GM12801 (cell line): ENCODE data around the gene HOXD10.

Source experiments
- TF ChIP-seq, protein P1 (sequence below): IDR thresholded peaks from one replicate; pipeline ENCODE4 v1.5.1; 2011; ENCODE audit warnings: control low read depth; ENCODE audit not compliant: insufficient read length; ENCODE audit errors: extremely low read depth

The HOXD10 gene

DNA sequence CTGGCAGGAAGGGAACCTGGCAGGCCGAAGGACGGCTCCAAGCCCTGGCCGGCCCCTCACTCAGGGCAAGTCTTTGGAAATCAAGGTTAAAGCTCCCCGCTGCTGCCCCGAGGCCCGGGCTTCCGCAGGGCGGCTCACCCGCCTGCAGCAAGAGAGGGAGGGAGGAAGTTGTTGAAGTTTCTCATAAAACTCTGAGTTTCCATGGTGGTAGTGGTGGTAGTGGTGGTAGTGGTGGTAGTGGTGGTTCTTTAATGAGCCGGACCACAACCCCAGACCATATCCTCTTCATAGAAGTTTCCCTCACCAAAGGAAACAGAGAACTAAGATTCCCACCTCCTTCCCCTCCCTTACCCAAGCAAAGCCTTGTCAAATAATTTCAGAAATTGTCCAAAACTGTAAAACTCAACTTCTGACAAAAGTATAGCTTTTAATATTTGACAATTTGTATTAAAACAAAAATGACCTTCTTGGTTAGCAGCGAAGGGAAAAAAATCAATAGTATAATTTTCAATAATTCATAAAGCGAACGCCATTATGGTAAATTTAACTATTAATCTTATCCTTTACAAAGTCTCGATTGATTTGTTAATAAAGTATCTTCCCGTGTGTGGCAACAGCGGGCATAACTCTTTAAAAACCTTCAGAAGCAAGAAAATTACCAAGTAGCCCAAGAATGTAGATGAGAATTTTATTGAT lies 1.5 kb upstream of the HOXD10 start:
- TF ChIP-seq, protein P1, sequence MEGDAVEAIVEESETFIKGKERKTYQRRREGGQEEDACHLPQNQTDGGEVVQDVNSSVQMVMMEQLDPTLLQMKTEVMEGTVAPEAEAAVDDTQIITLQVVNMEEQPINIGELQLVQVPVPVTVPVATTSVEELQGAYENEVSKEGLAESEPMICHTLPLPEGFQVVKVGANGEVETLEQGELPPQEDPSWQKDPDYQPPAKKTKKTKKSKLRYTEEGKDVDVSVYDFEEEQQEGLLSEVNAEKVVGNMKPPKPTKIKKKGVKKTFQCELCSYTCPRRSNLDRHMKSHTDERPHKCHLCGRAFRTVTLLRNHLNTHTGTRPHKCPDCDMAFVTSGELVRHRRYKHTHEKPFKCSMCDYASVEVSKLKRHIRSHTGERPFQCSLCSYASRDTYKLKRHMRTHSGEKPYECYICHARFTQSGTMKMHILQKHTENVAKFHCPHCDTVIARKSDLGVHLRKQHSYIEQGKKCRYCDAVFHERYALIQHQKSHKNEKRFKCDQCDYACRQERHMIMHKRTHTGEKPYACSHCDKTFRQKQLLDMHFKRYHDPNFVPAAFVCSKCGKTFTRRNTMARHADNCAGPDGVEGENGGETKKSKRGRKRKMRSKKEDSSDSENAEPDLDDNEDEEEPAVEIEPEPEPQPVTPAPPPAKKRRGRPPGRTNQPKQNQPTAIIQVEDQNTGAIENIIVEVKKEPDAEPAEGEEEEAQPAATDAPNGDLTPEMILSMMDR = no peak

DNA sequence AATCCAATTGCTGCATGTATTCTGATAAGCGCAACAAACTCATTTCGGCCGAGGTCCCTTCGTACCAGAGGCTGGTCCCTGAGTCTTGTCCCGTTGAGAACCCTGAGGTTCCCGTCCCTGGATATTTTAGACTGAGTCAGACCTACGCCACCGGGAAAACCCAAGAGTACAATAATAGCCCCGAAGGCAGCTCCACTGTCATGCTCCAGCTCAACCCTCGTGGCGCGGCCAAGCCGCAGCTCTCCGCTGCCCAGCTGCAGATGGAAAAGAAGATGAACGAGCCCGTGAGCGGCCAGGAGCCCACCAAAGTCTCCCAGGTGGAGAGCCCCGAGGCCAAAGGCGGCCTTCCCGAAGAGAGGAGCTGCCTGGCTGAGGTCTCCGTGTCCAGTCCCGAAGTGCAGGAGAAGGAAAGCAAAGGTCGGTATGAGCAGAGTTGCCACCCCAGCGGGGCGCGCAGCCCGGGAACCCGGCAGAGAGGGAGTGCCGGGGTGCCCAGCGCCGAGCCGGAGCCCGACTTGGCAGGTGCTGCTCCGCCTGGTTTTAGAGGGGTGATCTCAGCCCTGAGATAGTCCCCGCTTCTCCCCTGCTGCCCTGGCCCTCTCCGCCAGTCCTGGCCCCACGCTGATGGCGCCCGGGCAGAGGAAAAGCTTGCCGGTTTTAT lies 714 bp downstream of the HOXD10 start:
- TF ChIP-seq, protein P1 = no peak

DNA sequence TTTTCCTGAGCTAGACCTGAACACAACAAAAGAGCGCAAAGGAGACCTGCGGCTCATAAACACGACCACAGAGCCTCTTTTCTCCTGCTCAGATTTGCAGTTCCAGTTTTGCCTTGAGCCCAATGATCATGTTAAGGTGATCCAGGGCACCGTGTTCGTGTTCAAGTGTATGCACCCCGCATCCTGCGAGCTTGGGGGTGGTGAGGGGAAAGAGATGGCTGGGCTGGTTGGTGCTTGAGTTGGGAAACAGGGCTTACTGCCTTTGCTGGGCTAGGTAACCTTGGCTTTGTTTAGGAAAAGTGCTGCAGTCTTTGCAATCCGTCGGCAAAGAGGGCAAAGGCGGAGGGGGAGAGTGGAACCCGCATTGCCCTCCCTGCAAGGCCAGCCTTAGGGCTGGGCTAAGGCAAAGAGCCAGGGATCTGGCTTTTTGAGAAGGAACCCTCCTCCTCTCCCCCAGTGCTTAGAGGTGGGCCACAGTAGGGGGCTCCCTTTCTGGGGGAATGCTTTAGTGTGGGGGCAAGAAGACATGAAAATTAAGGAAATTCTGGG lies 1.3 kb downstream of the HOXD10 start:
- TF ChIP-seq, protein P1 = no peak

DNA sequence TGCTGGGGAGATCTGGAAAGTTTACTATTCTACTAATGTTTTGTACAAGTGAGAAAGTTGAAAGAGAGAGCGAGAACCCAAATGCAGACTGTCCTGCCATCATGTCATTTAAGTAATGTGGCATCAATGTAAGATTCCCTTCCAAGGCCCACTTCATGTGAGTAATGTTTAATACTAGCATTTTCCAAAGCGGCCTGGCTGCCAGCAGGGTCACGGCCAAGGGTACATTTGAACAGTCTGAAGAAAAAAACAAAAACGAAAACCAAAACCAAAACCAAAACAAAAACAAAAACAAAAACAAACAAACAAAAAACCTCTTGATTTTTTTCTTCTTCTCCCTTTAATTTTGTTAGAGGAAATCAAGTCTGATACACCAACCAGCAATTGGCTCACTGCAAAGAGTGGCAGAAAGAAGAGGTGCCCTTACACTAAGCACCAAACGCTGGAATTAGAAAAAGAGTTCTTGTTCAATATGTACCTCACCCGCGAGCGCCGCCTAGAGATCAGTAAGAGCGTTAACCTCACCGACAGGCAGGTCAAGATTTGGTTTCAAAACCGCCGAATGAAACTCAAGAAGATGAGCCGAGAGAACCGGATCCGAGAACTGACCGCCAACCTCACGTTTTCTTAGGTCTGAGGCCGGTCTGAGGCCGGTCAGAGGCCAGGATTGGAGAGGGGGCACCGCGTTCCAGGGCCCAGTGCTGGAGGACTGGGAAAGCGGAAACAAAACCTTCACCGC lies 2.2 kb downstream of the HOXD10 start:
- TF ChIP-seq, protein P1 = no peak

DNA sequence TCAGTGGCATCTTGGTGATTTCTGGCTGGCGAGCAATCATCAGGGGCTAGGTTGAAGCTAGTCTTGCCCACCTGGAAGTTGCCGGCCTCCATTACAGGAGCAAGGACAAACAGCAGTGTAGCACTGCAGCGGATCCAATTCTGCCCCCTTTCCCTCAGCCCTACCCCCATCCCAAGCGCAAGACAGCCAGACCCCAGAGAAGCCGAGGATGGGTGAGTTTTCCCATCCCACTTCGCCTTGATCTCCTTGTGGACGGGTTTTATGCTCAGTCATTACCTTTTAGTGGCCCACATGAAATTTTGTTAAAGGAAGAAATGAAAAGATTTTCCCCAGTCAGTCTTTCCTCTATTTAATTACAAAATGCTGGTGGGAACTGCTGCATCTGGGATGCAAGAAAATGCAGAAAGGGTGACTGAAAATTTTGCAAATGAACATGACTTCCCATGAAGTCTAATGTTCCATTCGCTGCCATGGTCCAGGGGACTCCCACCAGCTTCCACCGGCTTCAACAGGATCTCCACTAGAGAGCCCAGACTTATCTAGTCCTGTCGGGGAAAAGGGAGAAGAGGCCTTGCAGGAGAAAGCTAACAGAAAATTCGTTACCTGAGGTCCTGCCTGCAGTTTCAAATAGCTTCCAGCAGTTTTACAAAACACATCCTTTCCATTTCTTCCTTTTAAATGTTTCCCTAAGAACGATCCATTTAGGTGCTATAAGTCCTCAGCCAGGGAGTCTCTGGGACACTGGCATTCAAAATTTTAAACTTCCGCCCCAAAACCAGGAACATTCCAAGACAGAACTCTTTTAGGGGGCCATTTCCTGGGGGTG lies 4.0 kb downstream of the HOXD10 start:
- TF ChIP-seq, protein P1 = no peak

DNA sequence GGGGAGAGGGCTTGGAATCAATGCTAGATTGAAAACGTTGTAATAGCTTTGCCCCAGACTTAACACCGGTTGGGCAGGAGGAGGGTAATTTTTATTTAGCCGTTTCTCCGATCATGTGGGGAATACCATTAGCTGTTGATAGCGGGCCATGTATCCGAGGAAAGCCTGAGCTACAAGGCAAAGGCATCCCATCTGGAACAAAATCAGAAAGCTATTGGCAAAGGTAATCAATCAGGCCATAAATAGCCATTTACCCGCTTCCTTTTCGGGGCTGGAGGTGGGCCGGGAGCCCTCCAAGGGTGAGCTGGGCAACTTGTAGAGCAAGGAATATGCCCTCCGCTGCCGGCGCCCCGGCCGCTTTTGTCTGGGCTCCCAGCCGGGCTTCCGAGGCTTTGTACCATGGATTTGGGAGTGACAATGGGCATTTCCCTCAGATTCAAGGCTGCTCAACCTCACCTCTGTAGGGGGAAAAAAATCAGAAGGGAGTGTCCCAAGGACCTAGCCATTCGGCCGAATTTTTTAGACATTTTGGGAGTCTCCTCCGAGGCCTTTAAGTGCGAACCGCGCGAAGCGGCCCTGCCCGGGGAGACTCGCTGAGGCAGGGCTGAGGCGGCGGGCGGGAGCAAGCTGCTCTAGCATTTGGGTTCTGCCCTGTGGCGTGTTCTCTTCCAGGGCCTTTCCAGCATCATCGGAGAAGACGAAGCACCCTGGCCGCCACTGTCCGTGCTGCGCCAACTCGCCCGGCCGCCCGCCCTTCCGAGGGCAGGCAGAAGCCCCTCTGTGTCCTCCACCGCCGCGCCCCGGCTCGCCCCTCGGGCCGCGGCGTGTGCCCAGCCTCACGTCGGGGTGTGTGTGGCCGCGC lies 4.8 kb downstream of the HOXD10 start:
- TF ChIP-seq, protein P1 = no peak
